NCI-H2196 (cell line): Measurements from ENCODE around the gene FRMD1.
A peak's percentile ranks its signal among the peaks of the same experiment; 100 is the strongest.
"Not testable (repeated sequence)": the region's sequence is repeated elsewhere in the genome, so short reads cannot be mapped to it uniquely, and the experiment has no call there.

Source experiments
- DNase-seq: peaks from one replicate; lab custom pipeline; 2025; ENCODE audit not compliant: unreplicated experiment; lab: John Stamatoyannopoulos, UW

Gene FRMD1

GRCh38 chr6:168080393-168081077 lies 1.5 kb upstream of the FRMD1 start:
- DNase-seq: no peak

- DNase-seq: no peak
Measured at GRCh38 chr6:168078175-168078942, 653 bp downstream of the FRMD1 start.

- not testable (repeated sequence) for DNase-seq
Measured at GRCh38 chr6:168077401-168077800, 1.6 kb downstream of the FRMD1 start.

- no peak for DNase-seq
Measured at GRCh38 chr6:168075787-168076202, 3.2 kb downstream of the FRMD1 start.

- no peak for DNase-seq
Measured at GRCh38 chr6:168075216-168075615, 3.8 kb downstream of the FRMD1 start.

GRCh38 chr6:168073937-168074730 lies 4.9 kb downstream of the FRMD1 start:
- DNase-seq: no peak

- DNase-seq: no peak
Measured at GRCh38 chr6:168072730-168073129, 6.3 kb downstream of the FRMD1 start.

- DNase-seq: no peak
Measured at GRCh38 chr6:168072261-168072660, 6.8 kb downstream of the FRMD1 start.

- DNase-seq: no peak
Measured at GRCh38 chr6:168071620-168072019, 7.4 kb downstream of the FRMD1 start.

- DNase-seq: no peak
Measured at GRCh38 chr6:168070804-168071203, 8.2 kb downstream of the FRMD1 start.

- no peak for DNase-seq
Measured at GRCh38 chr6:168067081-168067759, 11.8 kb downstream of the FRMD1 start.

- no peak for DNase-seq
Measured at GRCh38 chr6:168064226-168064807, 14.7 kb downstream of the FRMD1 start.

GRCh38 chr6:168063431-168063830 lies 15.6 kb downstream of the FRMD1 start:
- no peak for DNase-seq

GRCh38 chr6:168062346-168063289 lies 16.4 kb downstream of the FRMD1 start:
- DNase-seq: no peak

GRCh38 chr6:168061269-168062210 lies 17.5 kb downstream of the FRMD1 start:
- peak; percentile 68 for DNase-seq

GRCh38 chr6:168060521-168060931 lies 18.5 kb downstream of the FRMD1 start:
- peak; percentile 71 for DNase-seq

- DNase-seq: no peak
Measured at GRCh38 chr6:168058691-168059551, 20.1 kb downstream of the FRMD1 start.

GRCh38 chr6:168057836-168058235 lies 21.2 kb downstream of the FRMD1 start:
- DNase-seq: no peak
